CD1c-positive myeloid dendritic cell (primary cell): Measurements from ENCODE around the gene TGM5.

Experiments used
- DNase-seq: peaks from one replicate; pipeline ENCODE4 v3.0.0-alpha.2; 2016; ENCODE audit errors: extremely low spot score

The TGM5 gene

GRCh38 chr15:43190178-43190577, 76.5 kb downstream of the TGM5 start:
- DNase-seq, result no peak

- no peak for DNase-seq
These were observed 77.4 kb downstream of the TGM5 start for GRCh38 chr15:43189296-43189695.

- peak; percentile 60 for DNase-seq
These were observed 79.1 kb downstream of the TGM5 start for GRCh38 chr15:43187544-43188155.

DNA sequence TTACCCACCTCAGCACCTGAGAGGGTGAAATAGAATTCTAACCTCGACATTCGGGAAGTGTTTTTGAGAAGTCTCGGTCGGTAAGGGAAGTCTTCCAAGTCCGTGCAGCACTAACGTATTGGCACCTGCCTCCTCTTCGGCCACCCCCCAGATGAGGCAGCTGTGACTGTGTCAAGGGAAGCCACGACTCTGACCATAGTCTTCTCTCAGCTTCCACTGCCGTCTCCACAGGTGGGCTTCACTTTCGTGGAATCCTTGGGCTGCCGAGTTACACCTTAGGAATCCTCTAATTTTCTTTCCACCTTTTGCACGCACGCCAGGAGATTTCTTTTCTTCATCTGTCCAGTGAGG, 80.8 kb downstream of the TGM5 start:
- DNase-seq, result no peak

GRCh38 chr15:43185157-43186002, 81.3 kb downstream of the TGM5 start, which contains the start of gene CCNDBP1:
TSS of gene CCNDBP1 (plus strand) at chr15:43185403. CDS start at chr15:43185499, 96 bp downstream.
- peak; percentile 90 for DNase-seq

GRCh38 chr15:43184407-43185124, 82.2 kb downstream of the TGM5 start:
- DNase-seq, result no peak

DNA sequence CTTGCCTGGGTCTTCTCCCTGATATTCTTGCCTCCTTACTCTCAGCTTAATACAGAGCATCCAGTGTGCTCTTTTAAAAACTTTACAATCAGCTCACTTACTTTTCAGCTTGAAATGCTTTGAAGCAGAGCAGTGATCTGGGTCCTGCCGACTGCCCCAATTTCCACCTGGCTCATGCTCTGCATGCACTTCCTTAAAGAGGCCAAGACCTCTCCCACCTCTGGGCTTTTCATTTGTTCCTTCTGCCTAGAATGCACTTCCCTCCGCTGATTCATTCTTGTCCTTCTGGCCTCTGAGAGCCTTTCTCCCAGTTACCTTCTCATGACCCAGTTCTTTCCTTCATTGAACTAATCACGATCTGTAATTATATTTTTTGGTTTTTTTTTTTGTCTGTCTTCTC, 83.5 kb downstream of the TGM5 start:
- DNase-seq, result no peak
